Activated T-cell treated with anti-CD3 and anti-CD28 coated beads for 4 hours (primary cell): ENCODE results near the gene HINT3.
"Not testable (repeated sequence)": the region's sequence is repeated elsewhere in the genome, so short reads cannot be mapped to it uniquely, and the experiment has no call there.

Source experiments
- DNase-seq: peaks from one replicate; pipeline ENCODE4 v3.0.0-alpha.2; 2020

HINT3 gene

GRCh38 chr6:125940247-125941041, 16.1 kb upstream of the HINT3 start:
- DNase-seq, result no peak

- DNase-seq, result no peak
These were observed 13.7 kb upstream of the HINT3 start for GRCh38 chr6:125942672-125943527.

- no peak for DNase-seq
These were observed 12.8 kb upstream of the HINT3 start for GRCh38 chr6:125943528-125944433.

- DNase-seq, result no peak
These were observed 12.1 kb upstream of the HINT3 start for GRCh38 chr6:125944434-125944816.

GRCh38 chr6:125944896-125945295, 11.7 kb upstream of the HINT3 start:
- no peak for DNase-seq

- DNase-seq, result no peak
These were observed 11.0 kb upstream of the HINT3 start for GRCh38 chr6:125945378-125946141.

GRCh38 chr6:125947615-125948014, 9.0 kb upstream of the HINT3 start:
- DNase-seq, result no peak

- DNase-seq, result no peak
These were observed 8.1 kb upstream of the HINT3 start for GRCh38 chr6:125948455-125948854.

- DNase-seq, result no peak
These were observed 7.5 kb upstream of the HINT3 start for GRCh38 chr6:125949069-125949468.

GRCh38 chr6:125950293-125950692, 6.3 kb upstream of the HINT3 start:
- DNase-seq, result no peak

GRCh38 chr6:125950716-125951115, 5.9 kb upstream of the HINT3 start:
- DNase-seq, result not testable (repeated sequence)

GRCh38 chr6:125951323-125951722, 5.2 kb upstream of the HINT3 start:
- no peak for DNase-seq

- DNase-seq, result no peak
These were observed 3.6 kb upstream of the HINT3 start for GRCh38 chr6:125952764-125953501.

GRCh38 chr6:125953502-125953875, 3.1 kb upstream of the HINT3 start:
- no peak for DNase-seq

- no peak for DNase-seq
These were observed 1.7 kb upstream of the HINT3 start for GRCh38 chr6:125954735-125955339.

GRCh38 chr6:125955973-125956372, 597 bp upstream of the HINT3 start:
- DNase-seq, result no peak

- no peak for DNase-seq
These were observed 772 bp downstream of the HINT3 start for GRCh38 chr6:125957391-125957693.

GRCh38 chr6:125957845-125958244, 1.3 kb downstream of the HINT3 start:
- DNase-seq, result no peak

GRCh38 chr6:125959041-125959440, 2.5 kb downstream of the HINT3 start:
- no peak for DNase-seq

GRCh38 chr6:125961117-125961516, 4.5 kb downstream of the HINT3 start:
- no peak for DNase-seq

- no peak for DNase-seq
These were observed 6.4 kb downstream of the HINT3 start for GRCh38 chr6:125962900-125963497.
